HepG2 (cell line): ENCODE results near the gene TMC8. TPM values are rescaled to one million over a fixed set of nuclear protein-coding genes. Genes with fewer than 3 reads are reported as not detected.
A peak's percentile ranks its signal among the peaks of the same experiment; 100 is the strongest.

ENCODE experiments used
- CREM ChIP-seq, 2 experiments: sonication (generic) in 1 of 2; formaldehyde crosslinking in 1 of 2; IDR thresholded peaks; 2 replicates each; pipeline versions ENCODE4 v1.4.0 to v1.6.1; 2016 to 2020; ENCODE audit warnings: antibody characterized with exemption in 1 of 2, mild to moderate bottlenecking in 1 of 2, missing genetic modification reagents in 1 of 2
- HOXA7 ChIP-seq: sonication (generic); formaldehyde crosslinking; IDR thresholded peaks from 2 replicates; pipeline ENCODE4 v1.8.1; 2022; ENCODE audit warnings: mild to moderate bottlenecking, missing genetic modification reagents, moderate library complexity
- KAT8 ChIP-seq: IDR thresholded peaks from 2 replicates; pipeline ENCODE4 v1.6.1; 2016; ENCODE audit warnings: missing genetic modification reagents, missing compliant biosample characterization
- KDM6A ChIP-seq: IDR thresholded peaks from 2 replicates; pipeline ENCODE4 v1.6.1; 2016; ENCODE audit warnings: low read depth
- SCMH1 ChIP-seq: sonication (generic); formaldehyde crosslinking; IDR thresholded peaks from 2 replicates; pipeline ENCODE4 v1.9.0; 2021; ENCODE audit warnings: missing genetic modification reagents, mild to moderate bottlenecking, borderline replicate concordance
- SMYD3 ChIP-seq: sonication (generic); formaldehyde crosslinking; IDR thresholded peaks from 2 replicates; pipeline ENCODE4 v1.8.1; 2023; ENCODE audit warnings: mild to moderate bottlenecking, missing genetic modification reagents
- SOX5 ChIP-seq: IDR thresholded peaks from 2 replicates; pipeline ENCODE4 v1.6.1; 2016; ENCODE audit warnings: borderline replicate concordance
- ZBTB7B ChIP-seq: sonication (generic); formaldehyde crosslinking; IDR thresholded peaks from 2 replicates; pipeline ENCODE4 v1.4.0; 2020; ENCODE audit warnings: missing genetic modification reagents
- ZNF33A ChIP-seq: sonication (generic); formaldehyde crosslinking; IDR thresholded peaks from 2 replicates; pipeline ENCODE4 v1.5.1; 2020; ENCODE audit warnings: missing genetic modification reagents, mild to moderate bottlenecking, moderate library complexity, borderline replicate concordance
- polyA plus RNA-seq, 8 experiments: library from polyadenylated mRNA; depleted of rRNA in 3 of 8; stranded (reverse) in 7 of 8; unstranded in 1 of 8; fragments of >200 nt; fragmentation: Illumina TruSeq in 4 of 8; extraction: Trizol in 4 of 8; gene quantifications; 2 replicates each; pipeline versions ENCODE4 v1.2.1 to v1.2.3, GENCODE V29; 2011 to 2016; ENCODE audit warnings: low read depth in 4 of 8, missing spikeins in 1 of 8, mixed read lengths in 1 of 8; ENCODE audit not compliant: insufficient read depth in 1 of 8
- total RNA-seq, 5 experiments: library from RNA; depleted of rRNA; stranded (reverse); fragments of >200 nt; fragmentation: Illumina TruSeq; extraction: Trizol; gene quantifications; 2 replicates each; pipeline ENCODE4 v1.2.3, GENCODE V29; 2016; ENCODE audit warnings: low read depth in 1 of 5
- TF ChIP-seq, protein P1 (sequence below): sonication (generic); formaldehyde crosslinking; IDR thresholded peaks from 2 replicates; pipeline ENCODE4 v1.9.0; 2021; ENCODE audit warnings: mild to moderate bottlenecking, missing genetic modification reagents
- TF ChIP-seq, protein P2 (sequence below): sonication (generic); formaldehyde crosslinking; IDR thresholded peaks from 2 replicates; pipeline ENCODE4 v1.8.0; 2022; ENCODE audit warnings: low read depth, missing genetic modification reagents
- TF ChIP-seq, protein P3 (sequence below), 2 experiments: sonication (generic) in 1 of 2; formaldehyde crosslinking in 1 of 2; IDR thresholded peaks; 2 replicates each; pipeline versions ENCODE4 v1.6.1 to v1.9.0; 2014 to 2022; ENCODE audit warnings: antibody characterized with exemption in 1 of 2, borderline replicate concordance in 1 of 2, inconsistent platforms in 1 of 2, low read depth in 1 of 2, missing genetic modification reagents in 1 of 2

The TMC8 gene
- total and polyA plus RNA-seq, 2 of the 13 experiments (the other 11 are each of a cell fraction or from before 2014, with no cell fraction given): 0.53 to 7.8 TPM

DNA sequence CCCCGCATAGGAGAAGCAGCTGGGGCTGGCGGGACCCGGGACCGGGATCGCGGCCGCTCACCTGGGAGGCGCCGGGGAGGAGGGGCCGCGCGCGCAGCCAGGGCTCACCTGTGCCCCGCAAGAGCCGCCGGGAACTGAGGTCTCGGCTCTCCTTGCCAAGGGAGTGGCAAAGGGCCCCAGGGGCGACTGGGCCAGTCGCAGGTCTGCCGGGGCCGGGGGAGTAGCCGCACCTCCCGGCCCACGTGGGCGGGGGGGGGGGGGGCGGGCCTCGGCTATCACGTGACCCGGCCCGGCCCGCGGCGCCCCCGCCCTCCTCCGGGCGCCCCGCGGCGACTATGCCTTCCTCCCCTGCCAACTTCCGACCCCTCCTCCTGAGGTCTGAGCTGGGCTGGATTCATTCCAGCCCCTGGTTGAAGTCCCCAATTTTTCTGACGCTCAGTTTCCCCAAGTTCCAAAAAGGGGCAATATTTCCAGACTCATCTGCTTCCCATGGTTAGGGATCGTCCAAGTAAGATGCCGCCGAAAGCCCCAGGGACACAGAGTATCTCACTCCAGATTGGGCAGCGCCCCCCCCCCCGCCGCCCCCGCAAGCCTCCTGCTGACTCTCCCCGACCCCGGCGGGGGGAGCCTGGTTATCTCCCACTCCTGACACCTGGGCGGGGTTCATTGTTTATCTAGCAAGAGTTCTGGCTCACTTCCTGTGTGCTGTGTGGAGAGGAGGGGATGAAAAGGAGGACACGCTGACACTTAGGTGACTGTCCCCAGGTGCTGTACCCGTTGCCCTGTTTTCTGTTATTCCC lies 1.8 kb upstream of the TMC8 start, which contains the start of gene TMC6 (continued):
- TF ChIP-seq KDM6A (CRISPR knock-in tag) (no peak), ZBTB7B (CRISPR knock-in tag) (peak; percentile 14), HOXA7 (CRISPR knock-in tag) (no peak), SMYD3 (CRISPR knock-in tag) (0 out of 2 replicates have a peak, but pooled peaks have one; percentile 51), KAT8 (CRISPR knock-in tag) (peak; percentile 39; the same call in 1 of the 2 replicates), SCMH1 (CRISPR knock-in tag) (no peak), SOX5 (peak; percentile 54; the same call in 1 of the 2 replicates), ZNF33A (peak; percentile 11; the same call in 1 of the 2 replicates), CREM (IDR thresholded peaks at IDR 0.05) (peak; percentile 35; the same call in 1 of the 2 replicates), CREM (CRISPR knock-in tag; IDR thresholded peaks at IDR 0.05) (no peak; the same call in 1 of the 2 replicates)
- TF ChIP-seq, protein P1, sequence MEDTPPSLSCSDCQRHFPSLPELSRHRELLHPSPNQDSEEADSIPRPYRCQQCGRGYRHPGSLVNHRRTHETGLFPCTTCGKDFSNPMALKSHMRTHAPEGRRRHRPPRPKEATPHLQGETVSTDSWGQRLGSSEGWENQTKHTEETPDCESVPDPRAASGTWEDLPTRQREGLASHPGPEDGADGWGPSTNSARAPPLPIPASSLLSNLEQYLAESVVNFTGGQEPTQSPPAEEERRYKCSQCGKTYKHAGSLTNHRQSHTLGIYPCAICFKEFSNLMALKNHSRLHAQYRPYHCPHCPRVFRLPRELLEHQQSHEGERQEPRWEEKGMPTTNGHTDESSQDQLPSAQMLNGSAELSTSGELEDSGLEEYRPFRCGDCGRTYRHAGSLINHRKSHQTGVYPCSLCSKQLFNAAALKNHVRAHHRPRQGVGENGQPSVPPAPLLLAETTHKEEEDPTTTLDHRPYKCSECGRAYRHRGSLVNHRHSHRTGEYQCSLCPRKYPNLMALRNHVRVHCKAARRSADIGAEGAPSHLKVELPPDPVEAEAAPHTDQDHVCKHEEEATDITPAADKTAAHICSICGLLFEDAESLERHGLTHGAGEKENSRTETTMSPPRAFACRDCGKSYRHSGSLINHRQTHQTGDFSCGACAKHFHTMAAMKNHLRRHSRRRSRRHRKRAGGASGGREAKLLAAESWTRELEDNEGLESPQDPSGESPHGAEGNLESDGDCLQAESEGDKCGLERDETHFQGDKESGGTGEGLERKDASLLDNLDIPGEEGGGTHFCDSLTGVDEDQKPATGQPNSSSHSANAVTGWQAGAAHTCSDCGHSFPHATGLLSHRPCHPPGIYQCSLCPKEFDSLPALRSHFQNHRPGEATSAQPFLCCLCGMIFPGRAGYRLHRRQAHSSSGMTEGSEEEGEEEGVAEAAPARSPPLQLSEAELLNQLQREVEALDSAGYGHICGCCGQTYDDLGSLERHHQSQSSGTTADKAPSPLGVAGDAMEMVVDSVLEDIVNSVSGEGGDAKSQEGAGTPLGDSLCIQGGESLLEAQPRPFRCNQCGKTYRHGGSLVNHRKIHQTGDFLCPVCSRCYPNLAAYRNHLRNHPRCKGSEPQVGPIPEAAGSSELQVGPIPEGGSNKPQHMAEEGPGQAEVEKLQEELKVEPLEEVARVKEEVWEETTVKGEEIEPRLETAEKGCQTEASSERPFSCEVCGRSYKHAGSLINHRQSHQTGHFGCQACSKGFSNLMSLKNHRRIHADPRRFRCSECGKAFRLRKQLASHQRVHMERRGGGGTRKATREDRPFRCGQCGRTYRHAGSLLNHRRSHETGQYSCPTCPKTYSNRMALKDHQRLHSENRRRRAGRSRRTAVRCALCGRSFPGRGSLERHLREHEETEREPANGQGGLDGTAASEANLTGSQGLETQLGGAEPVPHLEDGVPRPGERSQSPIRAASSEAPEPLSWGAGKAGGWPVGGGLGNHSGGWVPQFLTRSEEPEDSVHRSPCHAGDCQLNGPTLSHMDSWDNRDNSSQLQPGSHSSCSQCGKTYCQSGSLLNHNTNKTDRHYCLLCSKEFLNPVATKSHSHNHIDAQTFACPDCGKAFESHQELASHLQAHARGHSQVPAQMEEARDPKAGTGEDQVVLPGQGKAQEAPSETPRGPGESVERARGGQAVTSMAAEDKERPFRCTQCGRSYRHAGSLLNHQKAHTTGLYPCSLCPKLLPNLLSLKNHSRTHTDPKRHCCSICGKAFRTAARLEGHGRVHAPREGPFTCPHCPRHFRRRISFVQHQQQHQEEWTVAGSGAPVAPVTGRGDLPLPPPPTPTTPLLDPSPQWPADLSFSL (CRISPR knock-in tag): no peak
- TF ChIP-seq, protein P2, sequence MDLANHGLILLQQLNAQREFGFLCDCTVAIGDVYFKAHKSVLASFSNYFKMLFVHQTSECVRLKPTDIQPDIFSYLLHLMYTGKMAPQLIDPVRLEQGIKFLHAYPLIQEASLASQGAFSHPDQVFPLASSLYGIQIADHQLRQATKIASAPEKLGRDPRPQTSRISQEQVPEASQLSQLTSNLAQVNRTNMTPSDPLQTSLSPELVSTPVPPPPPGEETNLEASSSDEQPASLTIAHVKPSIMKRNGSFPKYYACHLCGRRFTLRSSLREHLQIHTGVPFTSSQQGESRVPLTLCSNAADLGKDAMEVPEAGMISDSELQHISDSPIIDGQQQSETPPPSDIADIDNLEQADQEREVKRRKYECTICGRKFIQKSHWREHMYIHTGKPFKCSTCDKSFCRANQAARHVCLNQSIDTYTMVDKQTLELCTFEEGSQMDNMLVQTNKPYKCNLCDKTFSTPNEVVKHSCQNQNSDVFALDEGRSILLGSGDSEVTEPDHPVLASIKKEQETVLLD (CRISPR knock-in tag): peak; percentile 54; the same call in 1 of the 2 replicates
- TF ChIP-seq, protein P3, sequence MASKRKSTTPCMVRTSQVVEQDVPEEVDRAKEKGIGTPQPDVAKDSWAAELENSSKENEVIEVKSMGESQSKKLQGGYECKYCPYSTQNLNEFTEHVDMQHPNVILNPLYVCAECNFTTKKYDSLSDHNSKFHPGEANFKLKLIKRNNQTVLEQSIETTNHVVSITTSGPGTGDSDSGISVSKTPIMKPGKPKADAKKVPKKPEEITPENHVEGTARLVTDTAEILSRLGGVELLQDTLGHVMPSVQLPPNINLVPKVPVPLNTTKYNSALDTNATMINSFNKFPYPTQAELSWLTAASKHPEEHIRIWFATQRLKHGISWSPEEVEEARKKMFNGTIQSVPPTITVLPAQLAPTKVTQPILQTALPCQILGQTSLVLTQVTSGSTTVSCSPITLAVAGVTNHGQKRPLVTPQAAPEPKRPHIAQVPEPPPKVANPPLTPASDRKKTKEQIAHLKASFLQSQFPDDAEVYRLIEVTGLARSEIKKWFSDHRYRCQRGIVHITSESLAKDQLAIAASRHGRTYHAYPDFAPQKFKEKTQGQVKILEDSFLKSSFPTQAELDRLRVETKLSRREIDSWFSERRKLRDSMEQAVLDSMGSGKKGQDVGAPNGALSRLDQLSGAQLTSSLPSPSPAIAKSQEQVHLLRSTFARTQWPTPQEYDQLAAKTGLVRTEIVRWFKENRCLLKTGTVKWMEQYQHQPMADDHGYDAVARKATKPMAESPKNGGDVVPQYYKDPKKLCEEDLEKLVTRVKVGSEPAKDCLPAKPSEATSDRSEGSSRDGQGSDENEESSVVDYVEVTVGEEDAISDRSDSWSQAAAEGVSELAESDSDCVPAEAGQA (IDR thresholded peaks at IDR 0.05; ENCODE audit: low read depth): no peak
- TF ChIP-seq, protein P3 (CRISPR knock-in tag; IDR thresholded peaks at IDR 0.05; ENCODE audit: borderline replicate concordance): no peak
